CD4-positive, alpha-beta T cell treated with Interleukin-17A for 1 hour (primary cell): ENCODE measurements around the gene HLA-DPA1.

Experiments used
- DNase-seq: peaks from one replicate; pipeline ENCODE4 v3.0.0-alpha.2; 2020

Gene HLA-DPA1

DNA sequence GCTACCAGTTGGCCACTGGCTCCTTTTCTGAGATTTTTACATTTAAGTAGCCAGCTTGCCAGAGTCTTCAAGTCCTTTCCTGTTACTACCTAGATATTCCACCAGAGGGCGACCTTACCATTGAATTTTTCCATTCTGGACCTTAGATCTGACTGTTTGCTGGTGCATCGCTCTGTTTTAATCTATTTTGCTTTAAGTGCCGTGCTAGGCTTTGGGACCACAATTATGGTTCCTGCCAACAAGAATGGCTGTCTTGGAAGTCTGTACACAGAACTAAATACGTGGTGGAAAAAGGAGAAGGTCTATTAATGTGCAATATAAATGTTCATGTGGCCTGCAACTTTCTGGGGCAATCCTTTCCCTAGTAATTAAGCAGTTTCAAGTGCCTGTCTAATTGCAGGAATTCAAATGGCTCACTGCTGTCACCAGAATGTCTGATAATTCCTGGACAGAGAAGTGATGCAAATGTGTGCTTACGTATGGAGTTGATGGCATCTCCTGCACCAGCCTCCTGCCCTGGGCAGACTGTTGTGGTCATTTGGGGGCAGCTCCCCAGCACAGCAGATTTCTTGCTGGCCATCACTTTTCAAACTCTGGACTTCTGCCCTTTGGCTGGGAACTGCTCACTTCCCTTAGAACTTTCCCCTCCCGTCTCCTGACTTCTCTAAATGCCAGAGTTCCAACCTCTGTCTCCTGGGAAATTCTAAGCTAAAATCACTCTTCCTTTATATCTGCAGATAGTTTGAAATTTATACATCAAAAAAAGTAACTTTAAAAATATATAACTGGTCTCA, 58.4 kb downstream of the HLA-DPA1 start:
- peak; percentile 87 for DNase-seq
